Ovary (tissue), 9 donors: ENCODE data around the gene ARFGAP1. TPM values are rescaled to one million over a fixed set of nuclear protein-coding genes. Genes with fewer than 3 reads are reported as not detected.

ENCODE experiments used
- DNase-seq, 5 donors: peaks; one replicate each; pipeline ENCODE4 v3.0.0-alpha.2; 2019 to 2020
- H3K27ac ChIP-seq, 2 donors: fragments of 200-600 bp; one replicate each; pipeline versions ENCODE4 v1.5.1 to v1.8.0; 2019 to 2022
- H3K27me3 ChIP-seq: fragments of 200-600 bp; one replicate; pipeline ENCODE4 v1.8.0; 2022
- H3K36me3 ChIP-seq: fragments of 200-600 bp; sonication (generic); one replicate; pipeline ENCODE4 v1.5.1; 2019
- H3K4me1 ChIP-seq: one replicate; pipeline ENCODE4 v1.8.1; 2013; ENCODE audit warnings: mild to moderate bottlenecking, moderate library complexity; ENCODE audit not compliant: insufficient read depth
- H3K4me3 ChIP-seq: fragments of 200-600 bp; sonication (generic); one replicate; pipeline ENCODE4 v1.5.1; 2017
- H3K9me3 ChIP-seq, 2 donors: fragments of 200-600 bp in 1 of 2; sonication (generic) in 1 of 2; one replicate each; pipeline versions ENCODE4 v1.5.1 to v1.8.1; 2013 to 2019; ENCODE audit warnings: mild to moderate bottlenecking in 1 of 2, moderate library complexity in 1 of 2
- EP300 ChIP-seq: sonication (generic); formaldehyde crosslinking; IDR thresholded peaks from one replicate; pipeline ENCODE4 v1.6.1; 2017; ENCODE audit warnings: antibody characterized with exemption
- POLR2A ChIP-seq: fragments of 450-650 bp; IDR thresholded peaks from one replicate; pipeline ENCODE4 v1.6.1; 2017; ENCODE audit warnings: antibody characterized with exemption, mild to moderate bottlenecking, moderate library complexity
- WGBS, 3 donors: extraction: QIAGEN DNeasy Blood & Tissue Kit in 1 of 3; methylation state at CpG; one replicate each; pipeline versions ENCODE4 v1.1.5 to v1.1.7; 2013 to 2017; 5-methylcytosine and 5-hydroxymethylcytosine counted together
- intact Hi-C, 4 donors: fragments of 100-400 bp; cut with DNase I; formaldehyde crosslinking; loops; one replicate each; pipeline versions ENCODE4 v1.11.0 to v1.15.1; 2022 to 2023
- polyA plus RNA-seq, 2 donors: library from polyadenylated mRNA; stranded (reverse); fragments of 200-250 nt in 1 of 2; fragments of 350-450 nt in 1 of 2; fragmentation: Illumina TruSeq in 1 of 2; extraction: RNeasy Lipid Tissue Mini Kit (QIAGEN cat#74804) in 1 of 2; gene quantifications; one replicate each; pipeline ENCODE4 v1.2.3, GENCODE V29; 2013 to 2014
- total RNA-seq, 7 donors: library from RNA; depleted of rRNA in 2 of 7; stranded (reverse); fragments of >200 nt in 2 of 7; fragmentation: NEBNext Ultra II Directional in 3 of 7; extraction: Animal tissue kit (Norgen Biotek cat#: 25700) in 3 of 7; gene quantifications; one replicate each; pipeline versions ENCODE4 v1.1.0 to v1.2.4, GENCODE V29; 2016 to 2023
- TF ChIP-seq, protein P1 (sequence below), 3 donors: fragments of 450-650 bp in 2 of 3; fragments of 200-600 bp in 1 of 3; IDR thresholded peaks; one replicate each; pipeline versions ENCODE4 v1.5.1 to v1.8.0; 2016 to 2022; ENCODE audit warnings: antibody characterized with exemption in 3 of 3, mild to moderate bottlenecking in 1 of 3
- donor health status: DM: no; HTN: no; CAD: no; lungs with moderate emphysema.
- donor health status: DM: no; HTN: no; CAD: no.
- donor health status: Bipolar disorder and iron deficiency.
- donor health status: DM: yes; HTN: yes; CAD: no.
- donor health status: DM: no; HTN: no; CAD: no.
- donor health status: DM: yes; HTN: yes; CAD: no.

ARFGAP1 gene
- total and polyA plus RNA-seq, 9 donors = 18.9 to 80.2 (median 68.7) TPM

DNA sequence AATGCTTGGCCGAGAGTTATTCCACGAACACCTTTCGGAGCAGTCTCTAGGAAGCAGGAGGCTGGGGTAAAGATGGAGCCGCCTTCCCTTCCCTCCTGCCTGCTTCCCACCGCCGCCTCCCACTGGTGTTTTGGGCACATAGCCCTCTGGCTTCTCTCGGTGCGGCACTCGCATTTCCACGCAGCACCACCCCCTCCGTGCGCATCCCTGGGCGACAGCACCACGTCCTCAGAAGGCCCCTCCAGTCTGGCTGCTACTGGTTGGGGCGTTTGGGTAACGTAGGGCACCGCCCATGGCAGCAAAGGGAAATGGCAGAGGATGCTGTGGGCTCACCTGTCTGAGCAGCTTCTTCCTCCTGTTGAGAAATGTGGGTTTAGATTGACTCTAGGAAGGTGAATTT is 22.8 kb downstream of the ARFGAP1 start:
- peaks cover 4% of the 10 kb centered on the region for H3K27me3 ChIP-seq
- TF ChIP-seq, protein P1, sequence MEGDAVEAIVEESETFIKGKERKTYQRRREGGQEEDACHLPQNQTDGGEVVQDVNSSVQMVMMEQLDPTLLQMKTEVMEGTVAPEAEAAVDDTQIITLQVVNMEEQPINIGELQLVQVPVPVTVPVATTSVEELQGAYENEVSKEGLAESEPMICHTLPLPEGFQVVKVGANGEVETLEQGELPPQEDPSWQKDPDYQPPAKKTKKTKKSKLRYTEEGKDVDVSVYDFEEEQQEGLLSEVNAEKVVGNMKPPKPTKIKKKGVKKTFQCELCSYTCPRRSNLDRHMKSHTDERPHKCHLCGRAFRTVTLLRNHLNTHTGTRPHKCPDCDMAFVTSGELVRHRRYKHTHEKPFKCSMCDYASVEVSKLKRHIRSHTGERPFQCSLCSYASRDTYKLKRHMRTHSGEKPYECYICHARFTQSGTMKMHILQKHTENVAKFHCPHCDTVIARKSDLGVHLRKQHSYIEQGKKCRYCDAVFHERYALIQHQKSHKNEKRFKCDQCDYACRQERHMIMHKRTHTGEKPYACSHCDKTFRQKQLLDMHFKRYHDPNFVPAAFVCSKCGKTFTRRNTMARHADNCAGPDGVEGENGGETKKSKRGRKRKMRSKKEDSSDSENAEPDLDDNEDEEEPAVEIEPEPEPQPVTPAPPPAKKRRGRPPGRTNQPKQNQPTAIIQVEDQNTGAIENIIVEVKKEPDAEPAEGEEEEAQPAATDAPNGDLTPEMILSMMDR (IDR thresholded peaks at IDR 0.05) = no peak
- no peak for TF ChIP-seq POLR2A
- no peak for TF ChIP-seq EP300
- no peak overlapping the region for H3K4me3 ChIP-seq
- no peak overlapping the region for H3K27ac ChIP-seq
- DNase-seq = no peak
- no peaks in the 10 kb centered on the region for H3K9me3 ChIP-seq
- no peaks in the 10 kb centered on the region for H3K36me3 ChIP-seq
- H3K4me1 ChIP-seq = peaks cover 2% of the 10 kb centered on the region
- 10 to 19% (median 10%) methylated on average over 17 of the region's 17 CpGs for WGBS, 3 donors
- intact Hi-C loops = no loop called here

DNA sequence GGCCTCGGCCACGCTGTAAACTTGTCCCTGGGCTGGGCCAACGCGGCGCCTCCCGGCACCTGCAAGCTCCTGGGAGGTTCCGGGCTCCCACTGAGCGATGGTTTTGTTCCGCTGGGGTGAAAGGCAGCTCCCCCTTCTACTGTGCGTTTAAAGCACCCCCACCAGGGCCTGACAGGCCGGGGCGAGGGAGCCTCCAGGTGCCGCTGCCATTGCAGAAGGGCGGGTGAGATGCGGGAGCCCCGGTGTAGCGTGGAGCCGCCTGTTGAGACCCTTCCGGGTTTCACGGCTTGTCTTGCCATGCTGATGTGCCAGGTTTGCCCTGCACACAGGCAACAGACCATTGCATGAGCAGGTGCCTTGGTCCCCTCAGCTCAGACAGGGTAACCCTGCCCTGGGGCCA is 23.2 kb downstream of the ARFGAP1 start:
- Histone ChIP-seq H3K36me3 (no peaks in the 10 kb centered on the region), H3K4me1 (peaks cover 2% of the 10 kb centered on the region), H3K9me3 (peaks cover 0 to 1% of the 10 kb centered on the region in 2 donors), H3K27ac (no peak overlapping the region), H3K27me3 (peaks cover 4% of the 10 kb centered on the region), H3K4me3 (no peak overlapping the region)
- no peak for TF ChIP-seq EP300
- no peak for DNase-seq
- intact Hi-C loops = no loop called here
- WGBS, 3 donors = 30 to 56% (median 31%) methylated on average over 16 to 20 of the region's 20 CpGs

DNA sequence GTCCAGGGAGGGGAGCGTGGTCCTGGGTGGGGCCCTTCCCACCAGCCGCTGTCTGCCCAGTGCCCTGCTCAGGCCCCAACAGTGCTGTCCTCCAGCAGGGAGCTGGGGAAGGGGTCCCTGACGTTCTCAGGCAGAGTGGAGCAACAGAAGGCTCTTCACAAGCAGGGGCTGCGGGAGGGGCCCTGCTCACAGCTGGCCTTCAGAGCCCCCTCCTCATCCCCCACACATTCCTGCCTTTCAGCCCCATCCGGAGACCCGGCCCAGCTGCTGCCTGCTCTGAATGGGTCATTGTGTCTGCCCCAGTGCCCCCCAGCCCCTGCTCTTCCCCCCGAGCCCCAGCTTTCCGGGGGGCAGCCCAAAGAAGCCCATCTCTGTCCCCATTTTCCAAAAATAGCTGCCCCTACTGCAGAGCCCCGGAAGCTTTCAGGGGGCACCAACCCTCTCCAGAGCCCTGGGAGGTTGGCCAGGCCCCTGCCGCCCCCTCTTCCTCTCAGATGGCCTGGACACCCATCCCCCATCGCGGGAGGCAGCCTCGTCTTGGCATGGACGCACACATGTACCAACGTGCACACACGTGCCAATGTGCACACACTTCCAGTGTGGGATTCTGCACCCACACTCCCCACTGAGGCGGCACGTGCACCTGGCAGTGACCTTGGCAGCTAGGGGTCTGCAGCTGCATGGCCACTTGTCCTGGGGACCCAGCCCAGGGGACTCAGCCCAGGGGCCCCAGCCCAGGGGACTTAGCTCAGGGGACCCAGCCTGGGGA is 24.1 kb downstream of the ARFGAP1 start:
- Histone ChIP-seq H3K27ac (no peak overlapping the region), H3K4me3 (no peak overlapping the region), H3K36me3 (no peaks in the 10 kb centered on the region), H3K9me3 (peaks cover 0 to 4% of the 10 kb centered on the region in 2 donors), H3K4me1 (no peaks in the 10 kb centered on the region), H3K27me3 (peaks cover 4% of the 10 kb centered on the region)
- DNase-seq = no peak
- intact Hi-C loops = no loop called here
- WGBS, 3 donors = 10 to 19% (median 18%) methylated on average over 18 of the region's 18 CpGs
- TF ChIP-seq POLR2A = no peak
- TF ChIP-seq, protein P1 (IDR thresholded peaks at IDR 0.05) = no peak
- TF ChIP-seq EP300 = no peak

DNA sequence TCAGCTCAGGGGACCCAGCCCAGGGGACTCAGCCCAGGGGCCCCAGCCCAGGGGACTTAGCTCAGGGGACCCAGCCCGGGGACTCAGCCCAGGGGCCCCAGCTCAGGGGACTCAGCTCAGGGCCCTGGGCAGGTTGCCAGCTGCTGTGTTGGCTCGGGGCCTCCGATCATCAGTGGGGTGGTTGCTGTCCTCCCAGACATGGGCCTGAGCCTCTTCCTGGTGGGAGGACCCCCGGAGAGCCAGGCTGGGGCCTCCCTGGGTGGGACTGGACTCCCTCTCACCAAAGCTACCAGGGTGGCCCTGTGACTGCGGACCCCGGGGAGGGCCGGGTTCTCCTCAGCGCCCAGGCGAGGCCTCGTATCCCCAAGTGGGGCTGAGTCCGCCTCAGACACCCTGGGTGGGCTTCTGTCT is 24.8 kb downstream of the ARFGAP1 start:
- intact Hi-C loops = no loop called here

More for the DNA sequence above, 24.8 kb downstream of the ARFGAP1 start:
- Histone ChIP-seq H3K9me3 (peaks cover 0 to 4% of the 10 kb centered on the region in 2 donors), H3K27ac (no peak overlapping the region), H3K27me3 (peaks cover 4% of the 10 kb centered on the region), H3K36me3 (no peaks in the 10 kb centered on the region), H3K4me3 (no peak overlapping the region), H3K4me1 (no peaks in the 10 kb centered on the region)
- TF ChIP-seq EP300 (no peak), POLR2A (no peak)
- TF ChIP-seq, protein P1 (IDR thresholded peaks at IDR 0.05) = no peak
- WGBS, 3 donors = 32 to 39% (median 33%) methylated on average over 10 to 11 of the region's 11 CpGs
- no peak for DNase-seq
